Large intestine (tissue), 3 donors: ENCODE data around the gene TRAF3IP1. TPM values are rescaled to one million over a fixed set of nuclear protein-coding genes. Genes with fewer than 3 reads are reported as not detected.
A peak's percentile ranks its signal among the peaks of the same experiment; 100 is the strongest.
"Not testable (repeated sequence)": the region's sequence is repeated elsewhere in the genome, so short reads cannot be mapped to it uniquely, and the experiment has no call there.

ENCODE experiments used
- DNase-seq, 2 donors: peaks; one replicate each; pipeline versions ENCODE4 v3.0.0 to v3.0.0-alpha.2; 2013
- H3K27ac ChIP-seq: one replicate; pipeline ENCODE4 v1.5.1; 2013; ENCODE audit warnings: low read length
- H3K27me3 ChIP-seq: 2 replicates; pipeline ENCODE4 v1.6.1; 2013; ENCODE audit warnings: low read length; ENCODE audit not compliant: control insufficient read depth, insufficient read depth
- H3K36me3 ChIP-seq: 2 replicates; pipeline ENCODE4 v1.6.1; 2013; ENCODE audit warnings: low read length; ENCODE audit not compliant: control insufficient read depth, insufficient read depth
- H3K4me1 ChIP-seq: one replicate; pipeline ENCODE4 v1.6.1; 2013; ENCODE audit warnings: low read length; ENCODE audit not compliant: control insufficient read depth, insufficient read depth
- H3K4me3 ChIP-seq: one replicate; pipeline ENCODE4 v1.5.1; 2013; ENCODE audit warnings: low read length
- H3K9me3 ChIP-seq: one replicate; pipeline ENCODE4 v1.6.1; 2013; ENCODE audit warnings: mild to moderate bottlenecking, low read depth, low read length, moderate library complexity; ENCODE audit not compliant: control insufficient read depth
- WGBS: methylation state at CpG from one replicate; pipeline ENCODE4 v1.1.5; 2013; ENCODE audit warnings: low lambda C conversion rate; ENCODE audit not compliant: insufficient coverage; 5-methylcytosine and 5-hydroxymethylcytosine counted together
- polyA plus RNA-seq: library from polyadenylated mRNA; unstranded; fragments of 120-200 nt; gene quantifications from one replicate; pipeline ENCODE4 v1.2.1, GENCODE V29; 2013

TRAF3IP1 gene
- polyA plus RNA-seq, 1 donor: 10.6 TPM

- WGBS: no CpG with 5 or more reads among the region's 9 CpGs
- no peak for DNase-seq
- Histone ChIP-seq H3K27ac (no peak overlapping the region), H3K36me3 (peaks cover 37% of the 10 kb centered on the region), H3K9me3 (no peaks in the 10 kb centered on the region), H3K27me3 (no peaks in the 10 kb centered on the region), H3K4me3 (no peak overlapping the region), H3K4me1 (no peaks in the 10 kb centered on the region)
Observed at GRCh38 chr2:238352361-238352760, 32.0 kb downstream of the TRAF3IP1 start.

DNA sequence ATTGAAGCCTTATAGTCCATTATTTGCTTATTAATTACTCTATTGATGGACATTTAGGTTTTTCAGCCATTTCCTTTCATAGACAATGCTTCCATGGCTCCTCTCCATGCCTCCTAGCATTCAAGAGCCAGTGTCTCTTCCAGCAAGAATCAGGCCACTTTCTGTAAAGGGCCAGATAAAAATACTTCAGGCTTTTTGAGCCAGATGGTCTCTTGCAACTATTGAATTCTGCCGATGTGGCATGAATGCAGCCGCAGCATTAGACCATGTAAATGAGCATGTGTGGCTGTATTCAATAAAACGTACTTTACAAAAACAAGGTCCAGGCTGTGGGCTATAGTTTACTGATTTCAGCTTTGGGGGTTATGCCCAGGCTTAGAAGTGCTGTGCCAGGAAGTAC lies 38.5 kb downstream of the TRAF3IP1 start:
- WGBS: 100% methylated on average over 1 of the region's 3 CpGs
- Histone ChIP-seq H3K27ac (no peak overlapping the region), H3K9me3 (no peaks in the 10 kb centered on the region), H3K36me3 (peaks cover 22% of the 10 kb centered on the region), H3K27me3 (no peaks in the 10 kb centered on the region), H3K4me1 (no peaks in the 10 kb centered on the region), H3K4me3 (no peak overlapping the region)
- DNase-seq: no peak

GRCh38 chr2:238359403-238359802 lies 39.1 kb downstream of the TRAF3IP1 start:
- Histone ChIP-seq H3K4me1 (no peaks in the 10 kb centered on the region), H3K4me3 (no peak overlapping the region), H3K27me3 (no peaks in the 10 kb centered on the region), H3K9me3 (no peaks in the 10 kb centered on the region), H3K27ac (no peak overlapping the region), H3K36me3 (peaks cover 17% of the 10 kb centered on the region)
- WGBS: 100% methylated on average over 1 of the region's 3 CpGs
- no peak for DNase-seq

DNA sequence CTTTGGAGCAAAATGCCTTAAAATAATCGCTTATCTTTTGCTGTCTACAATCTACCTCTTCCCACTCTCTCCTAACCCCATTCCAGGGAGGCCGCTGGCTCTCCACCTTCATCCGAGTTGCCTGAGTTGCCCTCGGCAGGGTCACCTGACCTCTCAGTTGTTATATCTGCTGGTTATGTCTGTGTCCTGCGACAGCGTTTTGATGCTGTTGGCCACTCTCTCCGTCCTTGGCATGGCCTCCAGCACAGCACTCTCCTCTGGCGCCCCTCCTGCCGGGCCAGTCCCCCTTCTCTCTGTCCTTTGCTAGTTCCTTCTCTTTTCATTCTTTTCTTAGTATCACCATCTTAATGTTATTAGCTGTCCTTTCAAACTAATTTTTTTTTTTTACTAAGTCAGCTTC lies 41.6 kb downstream of the TRAF3IP1 start:
- no peak overlapping the region for H3K4me3 ChIP-seq
- no peak for DNase-seq
- no peaks in the 10 kb centered on the region for H3K4me1 ChIP-seq
- H3K36me3 ChIP-seq: peaks cover 15% of the 10 kb centered on the region
- H3K9me3 ChIP-seq: no peaks in the 10 kb centered on the region
- no peaks in the 10 kb centered on the region for H3K27me3 ChIP-seq
- no peak overlapping the region for H3K27ac ChIP-seq
- 90% methylated on average over 4 of the region's 9 CpGs for WGBS

DNA sequence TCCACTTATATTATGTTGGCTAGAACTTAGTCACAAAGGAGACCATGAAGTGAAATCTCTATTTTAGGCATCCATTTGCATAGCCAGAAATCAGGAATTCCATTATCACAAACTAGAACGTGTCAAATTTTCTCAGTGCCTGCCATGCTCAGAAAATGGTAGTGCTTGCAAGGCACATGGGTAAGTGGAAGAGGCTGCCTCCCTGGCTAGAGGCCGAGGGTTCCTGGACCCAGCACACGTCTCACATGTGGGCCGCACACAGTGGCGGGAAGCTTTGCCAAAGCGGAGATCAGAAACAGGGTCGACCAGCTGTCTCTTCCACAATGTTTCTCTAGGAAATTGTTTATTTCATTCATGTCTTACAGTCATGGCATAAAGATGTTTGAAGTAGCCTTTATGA lies 42.3 kb downstream of the TRAF3IP1 start:
- H3K27ac ChIP-seq: no peak overlapping the region
- H3K9me3 ChIP-seq: no peaks in the 10 kb centered on the region
- WGBS: no CpG with 5 or more reads among the region's 7 CpGs
- H3K27me3 ChIP-seq: no peaks in the 10 kb centered on the region
- no peak for DNase-seq
- no peak overlapping the region for H3K4me3 ChIP-seq
- H3K36me3 ChIP-seq: peaks cover 15% of the 10 kb centered on the region
- no peaks in the 10 kb centered on the region for H3K4me1 ChIP-seq

- DNase-seq: no peak
- no peaks in the 10 kb centered on the region for H3K27me3 ChIP-seq
- no peak overlapping the region for H3K4me3 ChIP-seq
- H3K4me1 ChIP-seq: no peaks in the 10 kb centered on the region
- no peak overlapping the region for H3K27ac ChIP-seq
- no CpG with 5 or more reads among the region's 10 CpGs for WGBS
- no peaks in the 10 kb centered on the region for H3K36me3 ChIP-seq
- no peaks in the 10 kb centered on the region for H3K9me3 ChIP-seq
Observed at GRCh38 chr2:238369591-238370040, 49.3 kb downstream of the TRAF3IP1 start.

DNA sequence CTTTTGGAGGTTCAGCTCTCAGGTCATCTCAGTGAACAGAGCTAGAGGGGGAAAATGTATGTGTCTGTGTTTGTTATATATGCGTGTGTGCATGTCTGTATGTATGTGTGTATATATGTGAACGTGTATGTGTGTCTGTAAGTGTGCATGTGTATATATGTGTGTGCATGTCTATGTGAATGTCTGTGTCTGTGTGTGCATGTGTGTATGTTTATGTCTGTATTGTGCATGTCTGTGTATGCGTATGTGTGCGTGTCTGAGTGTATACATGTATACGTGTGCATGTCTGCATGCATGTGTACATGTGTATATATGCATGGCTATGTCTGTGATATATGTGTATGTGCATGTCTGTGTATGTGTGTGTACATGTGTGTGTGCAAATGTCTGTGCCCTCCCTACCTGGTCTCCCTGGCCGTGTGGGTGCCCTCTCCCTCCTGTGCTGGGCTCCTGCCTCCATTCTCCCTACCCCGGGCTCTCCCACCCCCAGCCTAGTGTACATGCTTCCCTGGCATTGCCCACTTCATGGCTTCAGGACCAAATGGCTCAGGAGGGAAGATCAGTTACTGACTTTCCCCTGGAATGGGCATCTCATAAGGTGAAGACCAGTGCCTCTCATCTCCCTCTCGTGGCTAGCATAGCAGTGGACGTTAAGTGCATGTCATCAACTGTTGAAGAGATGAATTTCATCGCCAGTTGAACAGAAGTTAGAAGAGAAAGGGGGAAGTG lies 49.9 kb downstream of the TRAF3IP1 start:
- H3K4me1 ChIP-seq: no peaks in the 10 kb centered on the region
- H3K36me3 ChIP-seq: no peaks in the 10 kb centered on the region
- H3K4me3 ChIP-seq: no peak overlapping the region
- H3K9me3 ChIP-seq: no peaks in the 10 kb centered on the region
- no peak overlapping the region for H3K27ac ChIP-seq
- no peak for DNase-seq
- WGBS: 84% methylated on average over 3 of the region's 10 CpGs
- no peaks in the 10 kb centered on the region for H3K27me3 ChIP-seq

DNA sequence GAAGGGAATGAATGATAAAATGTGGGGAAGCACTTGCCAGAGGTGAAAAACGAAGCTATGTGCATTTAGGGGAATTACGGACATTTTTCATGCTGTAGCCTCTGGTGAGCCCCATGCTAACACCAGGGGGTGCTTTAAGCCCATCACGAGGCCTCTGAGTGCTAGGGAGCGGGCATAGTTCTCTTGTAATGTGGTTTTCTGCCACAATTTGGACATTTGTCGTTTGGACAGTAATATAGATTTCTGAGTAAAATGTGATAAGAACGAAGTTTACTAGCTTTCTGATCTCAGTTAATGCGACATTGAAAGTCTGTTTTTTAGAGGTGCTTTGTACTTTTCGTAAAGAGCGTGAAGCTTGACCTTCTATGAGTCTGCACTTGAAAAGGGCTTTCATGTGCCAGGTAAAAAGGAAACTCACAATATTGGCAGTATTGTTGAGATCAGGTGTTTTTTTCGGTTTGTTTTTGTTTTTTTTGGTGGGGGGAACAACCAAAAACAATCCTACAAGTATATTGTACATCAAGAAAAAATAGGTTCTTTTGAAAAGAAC lies 50.6 kb downstream of the TRAF3IP1 start:
- Histone ChIP-seq H3K4me1 (no peaks in the 10 kb centered on the region), H3K36me3 (no peaks in the 10 kb centered on the region), H3K9me3 (no peaks in the 10 kb centered on the region), H3K27me3 (no peaks in the 10 kb centered on the region), H3K27ac (no peak overlapping the region), H3K4me3 (no peak overlapping the region)
- WGBS: 50% methylated on average over 3 of the region's 10 CpGs
- peak; percentile 46 to 52 for DNase-seq

GRCh38 chr2:238372277-238372676 lies 52.0 kb downstream of the TRAF3IP1 start:
- not testable (repeated sequence) for H3K4me1 ChIP-seq, H3K36me3 ChIP-seq, DNase-seq, H3K4me3 ChIP-seq, H3K27ac ChIP-seq, H3K27me3 ChIP-seq, H3K9me3 ChIP-seq
- no CpG with 5 or more reads among the region's 3 CpGs for WGBS

DNA sequence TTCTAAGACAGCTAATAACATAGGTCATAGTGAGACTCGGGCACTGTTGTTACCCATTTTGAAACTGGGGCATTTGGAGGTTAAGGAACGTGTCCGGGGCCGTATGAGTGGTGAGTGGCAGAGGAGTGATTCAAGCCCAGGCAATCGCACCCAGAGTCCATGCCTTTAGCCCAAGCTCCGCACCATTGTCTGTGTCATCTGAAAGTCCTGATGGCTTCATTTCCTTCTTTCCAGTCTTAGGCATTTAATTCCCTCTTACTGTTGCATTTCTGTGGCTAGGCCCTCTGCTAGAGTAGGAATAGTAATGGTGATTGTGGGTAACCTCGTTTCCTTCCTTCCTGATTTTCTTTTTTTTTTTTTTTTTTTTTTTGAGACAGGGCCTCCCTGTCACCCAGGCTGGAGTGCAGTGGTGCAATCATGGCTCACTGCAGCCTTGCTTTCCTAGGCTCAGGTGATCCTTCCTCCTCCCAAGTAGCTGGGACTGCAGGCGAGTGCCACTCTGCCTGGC lies 56.6 kb downstream of the TRAF3IP1 start:
- Histone ChIP-seq H3K4me3 (no peak overlapping the region), H3K4me1 (no peaks in the 10 kb centered on the region), H3K9me3 (no peaks in the 10 kb centered on the region), H3K27me3 (no peaks in the 10 kb centered on the region), H3K36me3 (peaks cover 3% of the 10 kb centered on the region), H3K27ac (no peak overlapping the region)
- DNase-seq: no peak
- no CpG with 5 or more reads among the region's 8 CpGs for WGBS
